T-helper 1 cell treated with Interleukin-12 subunit alpha and Interleukin-12 subunit beta and Interleukin-4 antibody, amounts not matched to agents 30 ng/mL and 1 ng/mL, for 36 hours (primary cell): ENCODE measurements around the gene PPP5C. TPM values are rescaled to one million over a fixed set of nuclear protein-coding genes. Genes with fewer than 3 reads are reported as not detected.
"Not testable (repeated sequence)": the region's sequence is repeated elsewhere in the genome, so short reads cannot be mapped to it uniquely, and the experiment has no call there.

Experiments
- intact Hi-C: fragments of 100-400 bp; cut with micrococcal nuclease; formaldehyde crosslinking; loops from one replicate; pipeline ENCODE4 v1.15.1; 2024
- total RNA-seq: library from RNA; stranded (reverse); gene quantifications from 2 replicates; pipeline ENCODE4 v1.2.3, GENCODE V29; 2022

The PPP5C gene, protein sequence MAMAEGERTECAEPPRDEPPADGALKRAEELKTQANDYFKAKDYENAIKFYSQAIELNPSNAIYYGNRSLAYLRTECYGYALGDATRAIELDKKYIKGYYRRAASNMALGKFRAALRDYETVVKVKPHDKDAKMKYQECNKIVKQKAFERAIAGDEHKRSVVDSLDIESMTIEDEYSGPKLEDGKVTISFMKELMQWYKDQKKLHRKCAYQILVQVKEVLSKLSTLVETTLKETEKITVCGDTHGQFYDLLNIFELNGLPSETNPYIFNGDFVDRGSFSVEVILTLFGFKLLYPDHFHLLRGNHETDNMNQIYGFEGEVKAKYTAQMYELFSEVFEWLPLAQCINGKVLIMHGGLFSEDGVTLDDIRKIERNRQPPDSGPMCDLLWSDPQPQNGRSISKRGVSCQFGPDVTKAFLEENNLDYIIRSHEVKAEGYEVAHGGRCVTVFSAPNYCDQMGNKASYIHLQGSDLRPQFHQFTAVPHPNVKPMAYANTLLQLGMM
- total RNA-seq, result 118 and 120 TPM in 2 replicates

DNA sequence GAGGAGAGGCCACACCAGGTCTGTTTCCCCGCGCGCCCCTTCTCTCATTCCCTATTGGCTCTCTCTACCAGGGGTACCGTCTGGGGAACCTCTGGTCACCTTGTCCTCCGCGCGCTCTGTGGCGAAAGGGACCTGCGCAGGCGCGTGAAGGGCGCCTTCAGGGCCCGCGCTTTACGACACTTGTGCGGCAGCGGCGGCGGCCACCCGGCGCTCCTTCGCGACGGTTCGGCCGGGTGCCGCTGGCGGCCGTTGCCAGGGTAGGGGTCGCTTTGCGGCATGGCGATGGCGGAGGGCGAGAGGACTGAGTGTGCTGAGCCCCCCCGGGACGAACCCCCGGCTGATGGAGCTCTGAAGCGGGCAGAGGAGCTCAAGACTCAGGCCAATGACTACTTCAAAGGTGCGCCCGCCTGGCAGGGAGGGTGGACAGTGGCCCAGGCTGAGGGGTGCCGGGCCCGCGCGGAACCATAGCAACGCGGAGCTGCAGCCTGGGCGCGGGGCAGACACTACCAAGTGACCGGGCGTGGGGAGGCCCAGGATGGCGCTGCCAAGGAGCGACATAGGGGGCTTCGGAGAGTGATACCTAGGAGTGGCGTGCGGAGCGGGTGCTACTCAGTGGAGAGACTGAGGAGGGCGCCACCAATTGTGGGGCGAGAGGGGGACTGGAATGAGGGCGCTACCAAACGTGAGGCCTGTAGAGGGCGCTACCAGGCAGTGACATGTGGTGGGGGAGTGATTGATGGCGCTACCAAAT is at the start of gene PPP5C:
PPP5C (plus strand) TSS at position 267 of the 751 bp plus-strand sequence; CDS start at position 277, 10 bp downstream.
- intact Hi-C loops, result loop anchor here (1.0 to 5.0 kb wide), 8 partner anchors 15 to 465 kb away; partner anchors contain the start of gene CCDC61

DNA sequence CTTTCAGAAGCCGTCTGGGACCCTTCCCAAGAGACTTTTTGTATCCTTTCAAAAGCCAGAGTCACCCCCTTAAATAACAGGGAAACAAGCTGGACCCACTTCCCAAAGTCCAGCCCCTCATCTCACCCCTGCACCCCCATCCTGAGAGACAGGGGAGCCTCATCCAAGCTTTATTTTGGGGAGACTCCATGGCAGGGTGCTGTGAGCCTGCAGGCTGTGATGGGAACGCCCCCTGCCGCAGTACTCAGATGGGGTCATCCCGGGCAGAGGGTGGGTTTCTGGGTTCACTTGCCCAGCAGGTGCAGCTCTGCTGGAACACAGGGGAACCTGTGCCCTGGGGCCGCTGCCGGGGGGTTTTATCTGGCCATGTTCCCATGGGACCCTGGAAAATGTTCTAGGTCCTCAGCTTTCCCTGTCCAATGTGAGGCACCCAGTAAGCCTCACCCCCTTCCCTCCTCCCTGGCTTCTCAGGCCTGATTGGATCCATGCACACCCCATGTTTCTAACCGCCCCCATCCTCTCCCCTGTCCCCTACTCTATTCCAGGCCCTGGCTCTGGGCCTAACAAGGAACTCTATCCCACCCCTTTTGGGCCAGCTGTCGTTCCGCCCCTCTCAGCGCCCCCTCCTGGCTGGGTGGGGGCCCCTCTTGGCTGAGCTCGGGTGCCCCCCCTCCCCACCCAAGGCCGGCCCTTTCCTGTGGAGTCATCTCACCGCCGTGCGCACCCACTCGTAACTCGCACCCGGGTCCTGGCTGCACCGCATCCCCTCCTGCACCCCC is 49.0 kb upstream of the PPP5C start:
- intact Hi-C loops, result no loop called here

DNA sequence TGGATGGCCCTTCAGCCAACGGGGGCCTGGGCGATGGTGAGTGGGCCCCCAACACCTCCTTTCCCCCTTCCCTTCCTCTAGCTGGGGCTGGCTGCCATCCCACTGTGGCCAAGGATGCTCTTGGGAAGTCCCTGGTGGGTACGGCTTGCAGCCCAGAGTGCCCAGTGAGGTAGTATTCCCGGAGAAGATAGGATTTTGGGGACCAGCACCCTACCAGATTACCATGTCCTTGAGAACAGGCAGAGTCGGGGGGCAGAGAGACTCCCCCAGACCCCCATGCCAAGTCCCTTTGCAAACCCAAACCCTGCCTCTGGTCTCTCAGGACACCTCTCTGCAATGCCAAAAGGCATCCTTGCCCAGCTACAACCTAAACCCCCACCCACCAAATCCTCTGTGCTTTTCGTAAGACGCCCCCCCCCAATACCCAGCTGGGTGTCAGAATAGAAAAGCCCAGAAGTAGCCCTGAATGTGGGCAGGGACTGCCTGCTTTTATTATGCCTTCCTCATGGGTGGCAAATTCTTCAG is 48.3 kb upstream of the PPP5C start:
- intact Hi-C loops, result no loop called here

DNA sequence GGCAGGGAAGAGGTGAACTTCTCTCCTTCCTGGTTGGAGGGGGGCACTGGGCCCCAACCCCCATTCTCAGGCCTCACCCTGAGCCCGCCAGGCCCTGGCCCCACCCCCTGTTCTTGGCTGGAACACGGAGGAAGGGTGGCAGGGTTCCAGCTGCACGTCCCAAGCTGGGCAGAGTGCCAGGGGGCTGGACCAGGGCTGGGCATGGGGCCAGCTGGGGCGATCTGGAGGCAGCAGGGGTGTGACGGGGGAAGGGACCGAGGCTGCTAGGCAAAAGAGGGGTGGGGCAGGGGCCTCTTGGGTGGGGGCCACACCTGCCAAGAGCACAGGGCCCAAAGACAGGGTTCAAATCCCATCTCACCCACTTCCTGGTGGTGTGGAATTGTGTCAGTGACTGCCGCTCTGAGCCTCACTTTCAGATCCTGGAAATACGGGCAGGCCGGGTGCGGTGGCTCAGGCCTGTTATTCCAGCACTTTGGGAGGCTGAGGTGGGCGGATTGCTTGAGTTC is 47.8 kb upstream of the PPP5C start:
- intact Hi-C loops, result no loop called here

DNA sequence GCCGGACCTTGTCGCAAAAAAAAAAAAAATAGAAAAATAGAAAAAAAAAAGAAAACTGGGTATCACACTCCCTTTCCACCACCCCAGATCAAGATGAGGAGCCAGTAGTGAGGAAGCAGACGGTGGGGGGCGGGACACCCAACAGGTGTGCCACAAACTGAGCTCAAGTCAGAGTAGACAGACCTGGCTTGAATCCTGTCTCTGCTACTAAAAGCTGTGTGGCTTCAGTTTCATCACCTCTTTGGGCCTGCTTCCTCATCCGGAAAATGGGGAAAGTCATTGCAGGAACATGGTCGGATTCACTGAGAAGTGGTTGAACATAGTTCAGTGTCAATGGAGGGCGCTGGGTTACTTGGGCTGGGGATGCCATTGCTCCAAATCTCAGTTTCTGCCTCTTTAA is 47.2 kb upstream of the PPP5C start:
- intact Hi-C loops, result no loop called here

DNA sequence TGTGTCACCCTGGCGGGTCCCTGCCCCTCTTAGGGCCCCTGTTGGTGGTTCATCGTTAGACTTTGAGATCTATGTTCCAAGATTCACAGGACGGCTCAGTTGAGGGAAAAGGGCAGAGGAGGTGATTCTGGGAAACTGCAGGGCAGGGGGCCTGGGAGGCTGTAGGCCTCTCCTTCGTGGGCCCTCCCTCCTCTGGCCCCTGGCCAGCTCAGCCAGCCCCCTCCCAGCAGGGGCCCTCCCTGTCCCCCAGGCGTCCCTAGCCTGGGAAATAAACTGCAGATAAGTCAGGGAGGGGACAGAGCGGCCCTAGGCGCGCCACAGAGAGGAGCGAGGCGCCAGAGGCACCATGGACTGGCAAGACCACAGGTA is 43.6 kb upstream of the PPP5C start:
- intact Hi-C loops, result no loop called here

DNA sequence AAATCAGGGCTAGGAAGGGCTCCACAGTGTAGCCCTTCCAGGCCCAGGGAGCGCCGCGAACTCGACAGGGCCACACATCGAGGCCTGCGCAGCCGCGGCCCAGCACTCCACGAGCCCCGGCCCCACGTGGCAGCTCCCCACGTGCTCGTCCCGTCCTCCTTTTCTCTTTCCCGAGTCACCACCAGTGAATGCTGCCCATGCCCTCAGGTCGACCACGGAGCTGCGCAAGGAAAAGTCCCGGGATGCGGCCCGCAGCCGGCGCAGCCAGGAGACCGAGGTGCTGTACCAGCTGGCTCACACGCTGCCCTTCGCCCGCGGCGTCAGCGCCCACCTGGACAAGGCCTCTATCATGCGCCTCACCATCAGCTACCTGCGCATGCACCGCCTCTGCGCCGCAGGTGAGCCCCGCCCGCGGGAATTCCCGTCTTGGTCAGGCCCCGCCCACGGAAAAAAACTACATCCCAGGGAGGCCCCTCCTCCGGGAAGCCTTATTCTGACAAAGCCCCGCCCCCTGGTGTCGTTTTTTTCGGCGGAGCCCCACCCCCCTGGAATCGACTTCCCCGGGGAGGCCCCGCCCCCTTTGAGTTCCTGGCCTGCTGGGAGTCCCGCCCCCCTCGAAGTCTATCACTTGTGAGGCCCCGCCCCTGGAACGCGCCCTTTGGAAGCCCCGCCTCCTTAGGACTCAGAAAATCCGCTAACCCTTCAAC is 43.0 kb upstream of the PPP5C start:
- intact Hi-C loops, result no loop called here

DNA sequence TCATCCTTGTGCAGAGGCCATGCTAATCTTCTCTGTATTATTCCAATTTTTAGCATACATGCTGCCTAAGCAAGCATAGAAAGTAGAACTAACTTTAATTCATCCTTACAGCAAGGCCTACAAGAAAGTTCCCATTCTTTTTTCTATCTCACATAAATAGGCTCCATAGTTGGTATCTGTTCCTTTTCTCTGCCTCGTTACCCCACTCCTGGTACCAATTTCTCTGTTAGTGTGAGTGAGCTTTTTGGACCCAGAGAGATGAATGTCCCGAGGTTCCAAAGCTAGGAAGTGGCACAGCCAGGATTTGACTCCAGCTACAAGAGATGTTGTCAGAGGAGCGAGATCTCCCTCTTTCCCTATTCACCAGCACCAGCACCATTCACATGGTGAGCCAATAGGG is 40.4 kb upstream of the PPP5C start:
- intact Hi-C loops, result no loop called here

DNA sequence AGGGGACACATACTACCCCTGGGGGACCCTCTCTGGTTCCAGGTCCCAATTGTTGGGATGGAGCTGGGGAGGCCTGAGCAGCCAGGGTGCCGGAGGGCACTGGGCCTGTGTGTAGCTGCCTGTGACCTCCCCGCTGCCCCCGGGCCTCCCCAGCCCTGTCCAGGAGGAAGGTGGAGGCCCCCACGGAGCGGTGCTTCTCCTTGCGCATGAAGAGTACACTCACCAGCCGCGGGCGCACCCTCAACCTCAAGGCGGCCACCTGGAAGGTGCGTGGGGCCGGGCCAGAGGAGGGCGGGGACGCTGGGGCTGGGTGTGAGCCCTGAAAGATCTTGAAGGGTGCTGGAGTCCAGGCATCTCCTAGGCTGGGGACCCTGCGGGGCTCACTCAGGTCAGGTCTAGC is 38.4 kb upstream of the PPP5C start:
- intact Hi-C loops, result no loop called here

DNA sequence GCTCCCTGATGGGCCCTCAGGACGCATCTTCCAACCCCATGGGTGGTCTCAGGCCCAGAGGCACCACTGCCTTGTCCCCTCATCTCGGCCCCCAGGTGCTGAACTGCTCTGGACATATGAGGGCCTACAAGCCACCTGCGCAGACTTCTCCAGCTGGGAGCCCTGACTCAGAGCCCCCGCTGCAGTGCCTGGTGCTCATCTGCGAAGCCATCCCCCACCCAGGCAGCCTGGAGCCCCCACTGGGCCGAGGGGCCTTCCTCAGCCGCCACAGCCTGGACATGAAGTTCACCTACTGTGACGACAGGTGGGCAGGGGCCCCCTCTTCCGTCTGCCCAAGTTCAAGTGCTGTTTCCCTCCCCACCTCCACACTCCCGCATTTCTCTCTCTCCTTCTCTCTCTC is 37.8 kb upstream of the PPP5C start:
- intact Hi-C loops, result no loop called here

DNA sequence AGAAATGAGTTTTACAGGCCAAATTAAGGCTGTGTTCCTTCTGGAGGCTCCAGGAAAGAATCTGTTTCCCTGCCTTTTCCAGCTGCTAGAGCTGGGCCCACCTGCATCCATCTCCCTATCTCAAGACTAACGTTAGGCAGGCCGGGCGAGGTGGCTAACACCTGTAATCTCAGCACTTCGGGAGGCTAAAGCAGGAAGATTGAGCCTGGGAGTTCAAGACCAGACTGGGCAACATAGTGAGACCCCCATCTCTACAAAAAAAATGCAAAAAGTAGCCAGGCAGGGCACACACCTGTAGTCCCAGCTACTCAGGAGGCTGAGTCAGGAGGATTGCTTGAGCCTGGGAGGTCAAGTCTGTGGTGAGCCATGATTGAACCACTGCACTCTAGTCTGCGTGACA is 35.4 kb upstream of the PPP5C start:
- intact Hi-C loops, result no loop called here

DNA sequence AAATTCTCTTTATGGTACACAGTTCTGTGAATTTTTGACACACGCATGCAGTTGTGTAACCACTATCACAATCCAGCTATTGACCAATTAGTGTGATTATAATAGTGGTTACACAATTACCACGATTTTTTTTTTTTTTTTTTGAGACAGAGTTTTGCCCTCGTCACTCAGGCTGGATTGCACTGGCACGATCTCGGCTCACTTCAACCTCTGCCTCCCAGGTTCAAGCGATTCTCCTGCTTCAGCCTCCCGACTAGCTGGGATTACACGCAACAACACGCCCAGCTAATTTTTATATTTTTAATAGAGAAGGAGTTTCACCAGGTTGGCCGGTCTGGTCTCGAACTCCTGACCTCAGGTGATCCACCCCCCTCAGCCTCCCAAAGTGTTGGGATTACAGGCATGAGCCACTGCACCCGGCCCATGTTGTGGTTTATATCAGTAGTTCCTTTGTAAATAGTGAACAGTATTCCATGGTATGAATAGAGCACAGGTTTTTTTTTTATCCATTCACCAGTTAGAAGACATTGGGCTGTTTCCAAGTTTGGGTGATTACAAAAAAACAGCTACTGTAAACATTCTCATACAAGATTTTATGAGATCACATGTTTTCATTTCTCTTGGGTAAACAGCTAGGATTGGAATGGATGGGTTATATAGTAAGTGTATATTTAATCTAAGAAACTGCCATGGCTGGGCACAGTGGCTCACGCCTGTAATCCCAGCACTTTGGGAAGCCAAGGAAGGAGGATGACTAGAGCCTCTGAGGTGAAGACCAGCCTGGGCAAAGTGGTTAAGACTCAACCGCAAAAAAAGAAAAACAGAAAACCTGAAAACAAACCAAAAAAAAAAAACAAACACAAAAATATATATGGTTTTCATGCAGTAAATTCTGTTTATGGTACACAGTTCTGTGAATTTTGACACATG is 33.1 kb upstream of the PPP5C start:
- intact Hi-C loops, result not testable (repeated sequence)

DNA sequence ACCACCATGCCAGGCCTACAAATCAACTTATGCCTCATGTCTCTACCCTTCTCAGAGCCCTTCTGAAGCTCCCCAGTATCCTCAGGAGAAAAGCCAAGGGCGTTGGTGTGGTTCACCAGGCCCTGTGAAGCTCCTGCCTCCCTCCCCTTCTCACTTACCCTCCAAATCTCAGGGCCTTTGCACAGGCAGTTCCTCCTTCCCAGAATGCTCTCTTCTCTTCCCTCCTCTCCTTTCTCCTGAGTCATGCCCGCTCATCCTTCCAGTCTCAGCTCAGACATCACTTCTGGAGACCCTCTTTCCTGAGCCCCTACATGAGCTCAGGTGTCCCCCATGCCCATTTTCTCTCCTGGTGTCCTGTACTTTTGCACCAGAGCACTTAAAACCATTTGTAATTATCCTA is 29.5 kb upstream of the PPP5C start:
- intact Hi-C loops, result no loop called here

DNA sequence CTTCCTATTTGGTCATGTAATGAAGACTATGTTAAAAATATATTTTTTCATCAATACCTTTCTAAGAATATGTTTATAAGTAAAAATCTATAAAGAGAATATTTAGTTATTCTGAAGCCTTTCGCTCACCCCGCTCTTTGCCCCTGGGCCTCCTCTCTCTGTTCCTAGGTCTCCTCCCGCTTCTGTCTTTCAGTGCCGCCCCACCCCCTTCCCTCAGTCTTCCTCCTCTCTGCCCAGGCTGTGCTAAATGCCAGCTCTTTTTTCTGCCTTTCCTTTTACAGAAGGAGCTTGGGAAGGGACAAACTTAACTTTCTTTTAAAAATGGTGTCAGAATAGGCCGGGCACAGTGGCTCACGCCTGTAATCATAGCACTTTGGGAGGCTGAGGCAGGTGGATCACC is 27.3 kb upstream of the PPP5C start:
- intact Hi-C loops, result no loop called here

DNA sequence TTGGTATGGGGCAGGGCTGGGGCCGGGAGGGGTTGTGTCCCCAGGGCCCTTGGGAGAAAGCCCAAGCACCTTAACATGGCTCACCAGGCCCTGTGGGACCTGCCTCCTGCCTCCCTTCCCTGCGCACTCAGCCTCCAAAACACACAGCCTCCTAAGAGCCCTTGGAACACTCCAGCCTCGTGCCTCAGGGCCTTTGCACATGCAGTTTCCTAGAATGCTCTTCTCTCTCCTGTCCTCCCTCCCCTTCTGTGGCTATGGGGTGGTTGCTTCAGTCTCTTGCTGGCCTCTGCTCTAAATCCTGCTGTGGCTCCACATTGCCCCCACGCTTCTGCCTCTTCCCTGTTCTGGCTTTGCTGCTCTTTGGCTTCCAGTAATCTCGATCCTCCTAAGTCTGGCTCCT is 26.3 kb upstream of the PPP5C start:
- intact Hi-C loops, result no loop called here

DNA sequence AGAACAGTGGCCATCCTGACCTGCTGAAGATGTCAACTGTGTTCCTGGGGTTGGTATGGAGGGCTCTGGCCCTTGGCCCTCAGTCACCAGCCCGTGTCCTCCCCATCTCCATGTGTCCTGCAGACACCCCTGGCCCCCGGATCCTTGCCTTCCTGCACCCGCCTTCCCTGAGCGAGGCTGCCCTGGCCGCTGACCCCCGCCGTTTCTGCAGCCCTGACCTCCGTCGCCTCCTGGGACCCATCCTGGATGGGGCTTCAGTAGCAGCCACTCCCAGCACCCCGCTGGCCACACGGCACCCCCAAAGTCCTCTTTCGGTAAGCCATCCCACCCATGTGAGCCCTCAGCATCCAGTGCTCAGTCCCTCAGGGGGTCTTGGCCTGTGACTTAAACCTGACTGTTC is 25.2 kb upstream of the PPP5C start:
- intact Hi-C loops, result no loop called here

DNA sequence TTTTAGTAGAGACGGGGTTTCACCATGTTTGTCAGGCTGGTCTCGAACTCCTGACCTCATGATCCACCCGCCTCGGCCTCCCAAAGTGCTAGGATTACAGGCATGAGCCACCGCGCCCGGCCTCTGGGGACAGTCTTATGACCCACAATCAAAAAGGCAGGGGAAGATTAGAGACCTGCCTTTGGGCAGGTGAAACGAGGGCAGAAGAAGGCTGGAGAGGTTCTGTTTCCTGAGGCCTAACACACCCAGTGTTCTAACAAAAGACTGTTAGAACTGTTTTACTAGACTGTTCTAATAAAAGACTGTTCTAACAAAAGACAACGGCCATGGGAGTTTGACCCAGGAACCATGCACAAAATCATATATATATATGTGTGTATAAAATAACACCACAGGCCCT is 23.7 kb upstream of the PPP5C start:
- intact Hi-C loops, result not testable (repeated sequence)

DNA sequence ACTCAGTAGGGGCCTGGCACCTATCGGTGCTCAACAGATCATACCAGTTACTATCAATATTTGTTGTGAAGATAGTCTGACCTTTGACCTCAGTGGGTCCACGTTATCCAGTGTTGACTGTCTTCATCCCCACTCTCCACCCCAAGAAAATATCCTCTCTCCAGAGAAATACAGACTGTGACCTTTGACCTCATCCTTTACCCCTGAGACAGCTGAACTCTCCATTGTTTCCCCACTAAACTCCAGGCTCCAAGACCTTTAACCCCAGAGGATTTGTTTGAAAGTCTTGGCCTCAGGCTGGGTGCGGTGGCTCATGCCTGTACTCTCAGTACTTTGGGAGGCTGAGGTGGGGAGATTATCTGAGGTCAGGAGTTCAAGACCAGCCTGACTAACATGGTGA is 22.6 kb upstream of the PPP5C start:
- intact Hi-C loops, result no loop called here

DNA sequence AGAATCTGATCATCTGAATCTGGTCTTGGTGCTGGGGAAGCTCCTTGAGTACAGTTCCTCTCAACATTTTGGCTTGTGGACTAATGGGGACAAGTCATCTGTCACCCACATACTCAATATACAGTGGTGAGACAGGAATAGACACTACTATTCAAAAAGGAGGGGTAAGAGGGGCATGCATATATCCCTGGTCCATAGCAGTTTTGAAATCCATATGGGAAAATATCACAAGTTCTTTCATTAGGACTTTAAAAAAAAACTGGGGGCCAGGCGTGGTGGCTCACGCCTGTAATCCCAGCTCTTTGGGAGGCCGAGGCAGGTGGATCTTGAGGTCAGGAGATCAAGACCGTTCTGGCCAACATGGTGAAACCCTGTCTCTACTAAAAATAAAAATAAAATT is 20.3 kb upstream of the PPP5C start:
- intact Hi-C loops, result no loop called here

DNA sequence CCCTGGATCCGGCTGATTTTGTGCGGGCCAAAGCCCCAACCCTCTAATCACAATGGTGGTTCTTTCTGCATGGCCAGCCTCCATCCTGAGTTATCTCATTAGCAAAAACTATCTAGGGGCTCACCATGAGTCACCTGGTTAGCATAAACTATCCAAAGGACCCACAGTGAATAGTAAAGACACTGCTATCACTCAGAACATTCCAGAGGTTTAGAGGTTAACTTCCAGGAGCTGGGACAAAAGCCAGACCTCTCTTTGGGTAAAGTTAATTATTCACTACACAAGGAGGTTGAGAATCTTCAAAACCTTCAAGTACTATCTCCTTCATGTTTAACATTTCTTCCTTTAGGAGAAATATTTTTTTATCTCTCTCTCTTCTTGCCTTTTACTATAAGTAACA is 18.8 kb upstream of the PPP5C start:
- intact Hi-C loops, result no loop called here
